GM23338 (cell line): ENCODE results near the gene NAA30. TPM values are rescaled to one million over a fixed set of nuclear protein-coding genes. Genes with fewer than 3 reads are reported as not detected.

ENCODE experiments used
- ATAC-seq: fragments of 200-7000 bp; cut with Tn5 transposase; 3 replicates; pipeline ENCODE4 v1.9.1; 2020
- DNase-seq: peaks from one replicate; pipeline ENCODE4 v3.0.0-alpha.2; 2015; ENCODE audit warnings: low spot score
- H2AFZ ChIP-seq: fragments of 200-600 bp; sonication (generic); 2 replicates; pipeline ENCODE4 v1.8.0; 2016; ENCODE audit warnings: antibody characterized with exemption, mild to moderate bottlenecking, moderate library complexity
- H3F3A ChIP-seq: fragments of 200-600 bp; sonication (generic); replicated peaks from 2 replicates; pipeline ENCODE4 v1.8.0; 2017; ENCODE audit warnings: antibody characterized with exemption, mixed run types, low read depth
- H3K27ac ChIP-seq: fragments of 200-600 bp; sonication (generic); 2 replicates; pipeline ENCODE4 v1.6.1; 2016; ENCODE audit warnings: low read depth
- H3K27me3 ChIP-seq: fragments of 200-600 bp; sonication (generic); 2 replicates; pipeline ENCODE4 v1.8.0; 2016; ENCODE audit warnings: mild to moderate bottlenecking, mixed run types, moderate library complexity; ENCODE audit not compliant: insufficient read depth
- H3K36me3 ChIP-seq: fragments of 200-600 bp; sonication (generic); 2 replicates; pipeline ENCODE4 v1.8.0; 2016; ENCODE audit warnings: mild to moderate bottlenecking; ENCODE audit not compliant: insufficient read depth
- H3K4me1 ChIP-seq: fragments of 200-600 bp; sonication (generic); 2 replicates; pipeline ENCODE4 v1.8.0; 2016; ENCODE audit warnings: mild to moderate bottlenecking, moderate library complexity; ENCODE audit not compliant: insufficient read depth
- H3K4me2 ChIP-seq: fragments of 200-600 bp; sonication (generic); 2 replicates; pipeline ENCODE4 v1.7.1; 2017; ENCODE audit warnings: mixed run types
- H3K4me3 ChIP-seq: fragments of 200-600 bp; sonication (generic); 2 replicates; pipeline ENCODE4 v1.6.1; 2016; ENCODE audit warnings: mixed run types
- H3K79me2 ChIP-seq: fragments of 200-600 bp; sonication (generic); replicated peaks from 2 replicates; pipeline ENCODE4 v1.8.0; 2017; ENCODE audit warnings: mild to moderate bottlenecking; ENCODE audit not compliant: insufficient read depth
- H3K9me2 ChIP-seq: fragments of 200-600 bp; sonication (generic); 2 replicates; pipeline ENCODE4 v1.8.0; 2017; ENCODE audit not compliant: insufficient read depth
- H4K20me1 ChIP-seq: fragments of 200-600 bp; sonication (generic); replicated peaks from 2 replicates; pipeline ENCODE4 v1.8.0; 2017; ENCODE audit warnings: mild to moderate bottlenecking; ENCODE audit not compliant: insufficient read depth
- H3K27ac Mint-ChIP-seq: 2 replicates; pipeline ENCODE4 v1.8.0; 2020; ENCODE audit warnings: inconsistent platforms, mild to moderate bottlenecking, moderate library complexity, mixed read lengths
- H3K27me3 Mint-ChIP-seq: 3 replicates; pipeline ENCODE4 v1.8.0; 2022; ENCODE audit warnings: low read depth, mild to moderate bottlenecking, moderate library complexity, mixed read lengths, inconsistent platforms; ENCODE audit not compliant: insufficient read depth, poor library complexity
- H3K36me3 Mint-ChIP-seq: 3 replicates; pipeline ENCODE4 v1.8.0; 2021; ENCODE audit warnings: low read depth, mild to moderate bottlenecking, inconsistent platforms, moderate library complexity, mixed read lengths
- H3K4me1 Mint-ChIP-seq: 3 replicates; pipeline ENCODE4 v1.8.0; 2020; ENCODE audit warnings: mild to moderate bottlenecking, inconsistent platforms, mixed read lengths
- H3K4me3 Mint-ChIP-seq: 3 replicates; pipeline ENCODE4 v1.8.0; 2021; ENCODE audit warnings: moderate library complexity, mild to moderate bottlenecking, inconsistent platforms, mixed read lengths
- H3K9me3 Mint-ChIP-seq: 3 replicates; pipeline ENCODE4 v1.8.0; 2020; ENCODE audit warnings: moderate library complexity, mild to moderate bottlenecking, inconsistent platforms, mixed read lengths
- CREB1 ChIP-seq: fragments of 250-450 bp; sonication (Bioruptor Pico); IDR thresholded peaks from 2 replicates; pipeline ENCODE4 v1.5.0; 2020; ENCODE audit warnings: low read depth, mild to moderate bottlenecking, moderate library complexity
- EZH2 ChIP-seq: fragments of 200-600 bp; sonication (generic); IDR thresholded peaks from one replicate; pipeline ENCODE4 v1.8.0; 2017; ENCODE audit warnings: antibody characterized with exemption, mild to moderate bottlenecking, low read depth; ENCODE audit not compliant: unreplicated experiment
- EZH2phosphoT487 ChIP-seq: fragments of 200-600 bp; sonication (generic); IDR thresholded peaks from one replicate; pipeline ENCODE4 v1.8.1; 2018; ENCODE audit warnings: antibody characterized with exemption; ENCODE audit not compliant: unreplicated experiment
- JUNB ChIP-seq: IDR thresholded peaks from one replicate; pipeline ENCODE4 v1.6.1; 2016; ENCODE audit warnings: antibody characterized with exemption; ENCODE audit not compliant: unreplicated experiment
- NANOG ChIP-seq: IDR thresholded peaks from 2 replicates; pipeline ENCODE4 v1.6.1; 2016; ENCODE audit warnings: antibody characterized with exemption, borderline replicate concordance
- POLR2AphosphoS5 ChIP-seq: IDR thresholded peaks from 2 replicates; pipeline ENCODE4 v1.6.1; 2016; ENCODE audit warnings: antibody characterized with exemption, low read depth
- REST ChIP-seq: IDR thresholded peaks from one replicate; pipeline ENCODE4 v1.6.1; 2018; ENCODE audit warnings: antibody characterized with exemption; ENCODE audit not compliant: unreplicated experiment
- STAT1 ChIP-seq: IDR thresholded peaks from one replicate; pipeline ENCODE4 v1.6.1; 2016; ENCODE audit warnings: antibody characterized with exemption; ENCODE audit not compliant: unreplicated experiment
- ZNF114 ChIP-seq: fragments of 250-450 bp; sonication (Bioruptor Pico); IDR thresholded peaks from 2 replicates; pipeline ENCODE4 v1.5.0; 2020; ENCODE audit warnings: mild to moderate bottlenecking, moderate library complexity
- ZNF331 ChIP-seq: fragments of 250-450 bp; sonication (Bioruptor Pico); IDR thresholded peaks from 2 replicates; pipeline ENCODE4 v1.5.0; 2020; ENCODE audit warnings: low read depth, mild to moderate bottlenecking, moderate library complexity
- ZNF462 ChIP-seq: fragments of 250-450 bp; sonication (Bioruptor Pico); IDR thresholded peaks from 2 replicates; pipeline ENCODE4 v1.5.0; 2020; ENCODE audit warnings: mild to moderate bottlenecking, moderate library complexity
- polyA plus RNA-seq: library from polyadenylated mRNA; unstranded; fragments of >200 nt; fragmentation: Nextera tagmentation; extraction: Ambion mirVana; gene quantifications from 2 replicates; pipeline ENCODE4 v1.2.1, GENCODE V29; 2016
- total RNA-seq: library from RNA; depleted of rRNA; stranded (reverse); fragments of >200 nt; shearing (Covaris generic); gene quantifications from 2 replicates; pipeline ENCODE4 v1.2.3, GENCODE V29; 2014
- TF ChIP-seq, protein P1 (sequence below): IDR thresholded peaks from 2 replicates; pipeline ENCODE4 v1.6.1; 2016; ENCODE audit warnings: antibody characterized with exemption
- TF ChIP-seq, protein P2 (sequence below), 2 experiments: fragments of 200-600 bp in 1 of 2; sonication (generic) in 1 of 2; conservative IDR thresholded peaks; 2 replicates each; pipeline versions ENCODE4 v1.5.1 to v1.6.1; 2016 to 2017; ENCODE audit warnings: antibody characterized with exemption in 2 of 2, low read depth in 2 of 2, mild to moderate bottlenecking in 2 of 2, moderate library complexity in 1 of 2

Gene NAA30
- total and polyA plus RNA-seq, 2 experiments from 2014 or later = 7.5 to 27.1 TPM

DNA sequence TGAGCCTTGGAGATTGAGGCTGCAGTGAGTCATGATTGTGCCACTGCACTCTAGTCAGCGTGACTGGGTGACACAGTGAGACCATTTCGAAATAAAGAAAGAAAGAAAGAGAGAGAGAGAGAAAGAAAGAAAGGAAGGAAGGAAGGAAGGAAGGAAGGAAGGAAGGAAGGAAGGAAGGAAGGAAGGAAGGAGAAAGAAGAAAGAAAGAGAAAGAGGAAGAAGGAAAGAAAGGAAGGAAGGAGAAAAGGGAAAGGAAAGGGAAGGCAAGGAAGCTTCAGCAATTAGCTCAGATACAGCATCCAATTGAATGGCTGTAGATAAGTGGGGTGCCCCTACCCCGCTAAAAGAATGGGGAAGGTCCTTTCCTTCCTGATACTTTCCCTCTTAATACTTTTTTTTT lies 9.5 kb upstream of the NAA30 start:
- Histone ChIP-seq H3K4me3 (no peak overlapping the region), H3K36me3 (no peaks in the 10 kb centered on the region), H3K4me1 (peaks cover 7% of the 10 kb centered on the region; the same call in 1 of the 2 replicates), H3K27me3 (peaks cover 5% of the 10 kb centered on the region; the same call in 1 of the 2 replicates), H3K4me2 (no peak overlapping the region), H3F3A (no peaks in the 10 kb centered on the region), H2AFZ (no peak overlapping the region), H3K9me2 (no peaks in the 10 kb centered on the region), H3K27ac (no peak overlapping the region), H4K20me1 (no peaks in the 10 kb centered on the region), H3K79me2 (no peaks in the 10 kb centered on the region)
- peaks cover 2% of the 10 kb centered on the region for H3K27me3 Mint-ChIP-seq
- no peaks in the 10 kb centered on the region for H3K36me3 Mint-ChIP-seq
- H3K9me3 Mint-ChIP-seq = no peaks in the 10 kb centered on the region
- DNase-seq = no peak
- no peak overlapping the region for H3K4me3 Mint-ChIP-seq
- ATAC-seq = no peak
- TF ChIP-seq ZNF114 (CRISPR knock-in tag) (no peak), NANOG (no peak), REST (no peak), CREB1 (CRISPR knock-in tag) (no peak), ZNF331 (no peak), POLR2AphosphoS5 (no peak), JUNB (no peak), EZH2 (no peak), EZH2phosphoT487 (no peak), ZNF462 (CRISPR knock-in tag) (no peak), STAT1 (no peak)
- TF ChIP-seq, protein P1, sequence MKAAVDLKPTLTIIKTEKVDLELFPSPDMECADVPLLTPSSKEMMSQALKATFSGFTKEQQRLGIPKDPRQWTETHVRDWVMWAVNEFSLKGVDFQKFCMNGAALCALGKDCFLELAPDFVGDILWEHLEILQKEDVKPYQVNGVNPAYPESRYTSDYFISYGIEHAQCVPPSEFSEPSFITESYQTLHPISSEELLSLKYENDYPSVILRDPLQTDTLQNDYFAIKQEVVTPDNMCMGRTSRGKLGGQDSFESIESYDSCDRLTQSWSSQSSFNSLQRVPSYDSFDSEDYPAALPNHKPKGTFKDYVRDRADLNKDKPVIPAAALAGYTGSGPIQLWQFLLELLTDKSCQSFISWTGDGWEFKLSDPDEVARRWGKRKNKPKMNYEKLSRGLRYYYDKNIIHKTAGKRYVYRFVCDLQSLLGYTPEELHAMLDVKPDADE = no peak
- TF ChIP-seq, protein P2, sequence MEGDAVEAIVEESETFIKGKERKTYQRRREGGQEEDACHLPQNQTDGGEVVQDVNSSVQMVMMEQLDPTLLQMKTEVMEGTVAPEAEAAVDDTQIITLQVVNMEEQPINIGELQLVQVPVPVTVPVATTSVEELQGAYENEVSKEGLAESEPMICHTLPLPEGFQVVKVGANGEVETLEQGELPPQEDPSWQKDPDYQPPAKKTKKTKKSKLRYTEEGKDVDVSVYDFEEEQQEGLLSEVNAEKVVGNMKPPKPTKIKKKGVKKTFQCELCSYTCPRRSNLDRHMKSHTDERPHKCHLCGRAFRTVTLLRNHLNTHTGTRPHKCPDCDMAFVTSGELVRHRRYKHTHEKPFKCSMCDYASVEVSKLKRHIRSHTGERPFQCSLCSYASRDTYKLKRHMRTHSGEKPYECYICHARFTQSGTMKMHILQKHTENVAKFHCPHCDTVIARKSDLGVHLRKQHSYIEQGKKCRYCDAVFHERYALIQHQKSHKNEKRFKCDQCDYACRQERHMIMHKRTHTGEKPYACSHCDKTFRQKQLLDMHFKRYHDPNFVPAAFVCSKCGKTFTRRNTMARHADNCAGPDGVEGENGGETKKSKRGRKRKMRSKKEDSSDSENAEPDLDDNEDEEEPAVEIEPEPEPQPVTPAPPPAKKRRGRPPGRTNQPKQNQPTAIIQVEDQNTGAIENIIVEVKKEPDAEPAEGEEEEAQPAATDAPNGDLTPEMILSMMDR (conservative IDR thresholded peaks at IDR 0.05; ENCODE audit: low read depth in 2 of 2) = no peak
- peaks cover 8% of the 10 kb centered on the region; the same call in 2 of the 3 replicates for H3K4me1 Mint-ChIP-seq
- no peak overlapping the region for H3K27ac Mint-ChIP-seq
